GM20431 (cell line): Measurements from ENCODE around the gene RPL38.
"Not testable (repeated sequence)": the region's sequence is repeated elsewhere in the genome, so short reads cannot be mapped to it uniquely, and the experiment has no call there.

ENCODE experiments used
- in situ Hi-C: fragments of 300-500 bp; cut with MseI, MboI; formaldehyde crosslinking; loops from one replicate; pipeline ENCODE4 v1.15.0; 2020; ENCODE audit warnings: low sequenced_read_pairs; ENCODE audit not compliant: unreplicated experiment

Gene RPL38

DNA sequence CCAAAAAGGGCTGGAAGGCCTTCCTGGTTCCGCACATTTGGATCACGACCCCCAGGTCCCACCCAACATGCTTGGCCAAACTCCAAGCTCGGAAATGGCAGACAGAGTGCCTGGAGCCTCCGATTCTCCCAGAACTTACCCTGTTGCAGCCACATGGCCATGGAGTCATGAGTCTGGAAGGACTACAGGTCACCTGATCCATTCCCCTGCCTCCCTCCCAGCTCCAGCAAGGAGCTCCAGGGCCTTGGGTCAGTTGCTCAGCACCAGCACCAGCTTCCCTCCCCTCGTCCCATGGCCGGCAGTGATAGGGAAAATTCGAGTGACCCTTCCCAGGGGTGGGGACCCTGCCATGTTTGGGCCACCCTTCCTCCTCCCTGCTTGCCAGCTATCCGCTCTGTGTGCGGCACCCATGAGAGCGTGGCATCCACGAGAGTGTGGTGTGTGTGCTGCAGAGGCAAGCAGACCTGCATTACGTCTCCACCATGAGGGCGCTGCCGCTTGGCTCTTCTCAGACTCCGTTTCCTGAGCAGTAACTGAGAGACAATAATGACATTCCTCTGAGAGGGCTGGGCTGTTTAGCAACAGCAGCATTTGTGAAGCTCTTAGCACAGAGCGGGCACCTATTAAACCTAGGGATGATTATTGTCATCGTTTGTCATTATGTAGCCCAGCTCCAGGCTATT is 21.3 kb upstream of the RPL38 start:
- in situ Hi-C loops, result no loop called here

GRCh38 chr17:74183411-74183810 is 20.1 kb upstream of the RPL38 start:
- in situ Hi-C loops, result no loop called here

- in situ Hi-C loops, result no loop called here
These were observed 17.8 kb upstream of the RPL38 start for GRCh38 chr17:74185571-74186185.

DNA sequence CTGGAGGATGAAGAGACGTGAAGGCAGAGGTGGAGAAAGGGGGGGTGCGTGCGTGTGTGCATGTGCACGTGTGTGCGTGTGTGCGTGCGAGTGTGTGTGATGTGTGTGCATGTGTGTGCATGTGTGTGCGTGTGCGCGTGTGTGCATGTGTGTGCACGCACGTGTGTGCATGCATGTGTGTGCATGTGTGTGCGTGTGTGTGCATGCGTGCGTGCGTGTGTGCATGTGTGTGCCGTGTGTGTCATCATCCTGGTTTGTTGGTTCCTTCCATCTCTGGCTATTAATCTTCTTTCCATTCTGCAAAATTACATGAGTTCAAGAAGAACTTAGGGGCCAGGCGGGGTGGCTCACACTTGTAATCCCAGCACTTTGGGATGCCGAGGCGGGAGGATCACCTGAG is 17.0 kb upstream of the RPL38 start:
- in situ Hi-C loops, result no loop called here

- in situ Hi-C loops, result no loop called here
These were observed 15.7 kb upstream of the RPL38 start for GRCh38 chr17:74187761-74188160.

- in situ Hi-C loops, result not testable (repeated sequence)
These were observed 14.8 kb upstream of the RPL38 start for GRCh38 chr17:74188687-74189086.

GRCh38 chr17:74190154-74190553 is 13.3 kb upstream of the RPL38 start:
- in situ Hi-C loops, result no loop called here

DNA sequence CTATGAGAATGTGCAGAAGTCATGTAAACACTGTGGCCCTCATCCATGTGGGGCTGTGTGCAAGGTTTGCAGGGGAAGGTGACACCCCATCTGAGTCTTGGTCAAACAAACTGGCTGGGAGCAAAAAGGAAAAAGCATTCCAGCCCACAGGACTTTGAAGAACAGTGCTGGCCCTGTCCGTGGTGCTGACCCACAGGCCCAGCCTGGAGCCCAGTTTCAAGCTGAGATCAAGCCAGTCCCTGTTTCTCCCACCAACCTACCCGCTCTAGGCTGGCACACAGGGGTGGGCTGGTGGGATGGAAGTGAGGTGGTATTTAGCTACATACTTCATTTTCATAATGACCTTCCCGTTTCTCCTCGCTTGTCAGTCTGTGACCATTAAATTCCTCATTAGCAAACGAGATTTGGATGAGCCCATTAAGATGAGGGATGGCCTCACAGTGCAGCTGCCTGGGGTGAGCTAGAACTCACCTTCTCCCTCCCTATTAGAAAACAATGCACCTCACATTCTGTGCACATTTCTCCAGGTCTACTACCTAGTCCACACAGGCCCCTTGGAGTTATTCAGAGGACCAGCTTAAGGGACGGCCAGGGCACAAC is 12.6 kb upstream of the RPL38 start:
- in situ Hi-C loops, result no loop called here

DNA sequence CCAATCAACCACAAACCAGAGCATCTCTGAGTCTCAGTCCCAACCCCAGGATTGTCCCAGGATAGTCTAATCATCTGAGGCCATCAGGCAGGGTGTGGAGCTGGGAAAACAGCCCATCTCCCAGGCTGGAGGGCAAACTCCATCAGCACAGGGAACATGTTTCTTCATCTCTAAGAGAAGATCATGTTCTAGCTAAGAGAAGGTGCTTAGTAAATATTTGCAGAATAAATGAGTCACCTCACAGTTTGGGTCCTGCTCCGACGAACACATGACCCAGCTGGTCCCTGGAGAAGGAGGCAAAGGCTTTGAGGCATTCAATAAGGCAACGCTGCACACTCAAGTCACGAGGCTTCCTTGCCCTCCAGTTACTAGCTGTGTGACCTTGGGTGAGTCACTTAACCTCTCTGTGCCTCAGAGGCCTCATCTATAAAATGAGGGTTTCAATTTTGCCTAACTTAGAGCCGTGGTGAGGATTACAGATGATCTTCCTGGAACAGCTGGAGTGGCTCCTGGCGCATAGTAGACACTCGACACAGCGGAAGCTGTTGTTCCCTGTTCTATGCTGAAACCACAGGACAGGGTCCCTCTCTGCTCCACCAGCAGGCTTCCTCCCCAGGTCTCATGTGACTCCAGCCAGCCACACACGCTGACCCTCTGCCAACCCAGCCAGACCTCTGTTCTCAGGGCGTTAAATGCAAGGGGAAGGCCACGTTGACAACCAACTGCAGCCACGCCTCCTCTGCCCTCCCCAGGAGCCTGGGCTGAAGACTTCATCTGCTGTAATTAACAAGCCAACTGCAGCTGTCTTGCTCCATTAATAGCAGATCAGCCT is 10.3 kb upstream of the RPL38 start:
- in situ Hi-C loops, result no loop called here

DNA sequence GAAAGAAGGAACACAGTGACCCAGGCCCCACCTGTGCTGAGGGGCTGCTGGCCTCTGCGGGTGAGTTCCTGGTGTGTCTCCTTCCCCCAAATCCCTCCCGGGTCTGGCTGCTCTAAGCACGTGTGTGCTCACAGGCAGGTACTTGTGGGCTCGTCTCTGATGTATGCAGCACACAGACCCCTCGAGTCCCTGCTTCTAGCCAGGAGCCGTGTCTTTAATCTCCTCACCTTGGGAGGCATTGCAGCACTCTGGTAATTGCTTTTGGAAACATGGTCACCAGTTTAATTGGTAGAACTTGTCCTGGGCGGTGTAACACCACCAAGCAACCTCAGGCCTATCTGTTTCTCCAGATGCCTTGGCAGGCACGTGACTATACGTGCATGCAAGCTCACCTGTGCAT is 8.8 kb upstream of the RPL38 start:
- in situ Hi-C loops, result no loop called here

- in situ Hi-C loops, result no loop called here
These were observed 6.7 kb upstream of the RPL38 start for GRCh38 chr17:74196541-74197317.

- in situ Hi-C loops, result no loop called here
These were observed 5.7 kb upstream of the RPL38 start for GRCh38 chr17:74197801-74198200.

DNA sequence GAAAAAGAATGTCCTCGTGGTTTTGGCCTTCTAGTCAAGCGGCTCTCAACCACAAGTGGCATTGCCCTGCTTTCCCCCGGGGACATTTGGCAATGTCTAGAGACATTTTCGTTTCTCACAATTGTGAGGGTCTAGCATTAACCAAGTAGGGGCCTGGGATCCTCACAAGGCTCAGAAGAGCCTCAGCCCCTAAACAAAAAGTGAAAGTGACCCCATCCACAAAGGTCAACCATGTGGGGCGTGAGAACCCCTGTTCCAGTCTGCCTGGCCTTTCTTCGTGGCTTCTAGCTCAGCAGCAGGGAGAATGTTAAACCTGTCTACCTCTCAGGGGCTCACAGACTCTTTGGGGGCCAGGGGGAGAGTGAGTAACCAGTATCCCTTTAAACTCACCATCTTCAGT is 4.8 kb upstream of the RPL38 start:
- in situ Hi-C loops, result no loop called here

DNA sequence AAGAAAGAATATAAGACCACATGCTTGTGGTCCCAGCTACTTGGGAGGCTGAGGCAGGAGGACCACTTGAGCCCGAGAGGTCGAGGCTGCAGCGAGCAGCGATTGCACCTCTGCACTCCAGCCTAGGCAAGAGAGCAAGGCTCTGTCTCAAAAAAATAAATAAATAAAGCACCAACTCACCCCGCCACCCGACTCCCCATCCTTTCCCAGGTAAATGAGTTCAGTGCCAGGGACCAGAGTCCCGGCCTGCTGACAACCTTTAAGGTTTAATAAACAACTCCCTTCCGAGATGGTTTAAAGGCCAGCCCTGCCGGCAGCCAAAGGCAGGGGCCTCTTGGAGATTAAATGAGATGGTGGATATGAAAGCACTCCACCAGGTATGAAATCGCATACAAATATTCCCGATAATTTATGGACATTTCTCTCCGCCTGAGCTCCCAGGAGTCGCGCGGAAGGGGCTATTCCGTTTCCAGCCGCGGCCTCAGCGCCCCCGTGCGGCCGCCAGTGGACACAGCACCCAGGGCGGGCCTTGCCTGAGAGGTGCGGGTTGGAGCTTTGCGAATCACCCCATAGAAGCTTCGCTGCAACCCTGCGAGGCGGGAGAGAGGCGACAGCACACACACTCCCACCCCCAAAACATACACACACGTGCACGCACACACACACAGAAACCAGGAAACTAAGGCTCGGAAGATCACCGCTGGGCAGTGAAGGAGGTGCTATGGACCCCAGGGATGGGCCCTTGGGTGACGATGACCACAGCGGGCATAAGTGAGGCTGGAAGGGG is 4.0 kb upstream of the RPL38 start:
- in situ Hi-C loops, result no loop called here

DNA sequence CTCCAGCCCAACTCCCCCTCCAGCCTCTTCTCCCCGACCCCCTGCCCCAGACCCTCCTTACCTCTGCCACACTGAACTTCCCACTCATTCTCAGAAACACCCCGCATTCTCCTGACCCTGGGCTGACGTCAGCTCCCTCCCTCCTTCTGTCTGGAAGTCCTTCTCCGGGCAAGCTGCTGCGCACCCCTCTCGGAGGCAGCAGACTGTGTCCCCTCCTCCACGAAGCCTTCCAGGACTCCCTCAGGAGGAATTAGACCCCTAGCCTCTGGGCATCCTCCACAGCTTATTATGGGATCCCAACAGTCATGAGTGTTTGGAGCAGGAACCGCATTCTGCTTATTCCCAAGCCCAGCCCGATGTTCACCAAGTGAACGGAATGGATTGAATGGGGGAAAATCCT is 3.4 kb upstream of the RPL38 start:
- in situ Hi-C loops, result no loop called here

GRCh38 chr17:74201250-74201649 is 2.2 kb upstream of the RPL38 start:
- in situ Hi-C loops, result no loop called here

- in situ Hi-C loops, result no loop called here
These were observed 1.5 kb upstream of the RPL38 start for GRCh38 chr17:74201948-74202347.

DNA sequence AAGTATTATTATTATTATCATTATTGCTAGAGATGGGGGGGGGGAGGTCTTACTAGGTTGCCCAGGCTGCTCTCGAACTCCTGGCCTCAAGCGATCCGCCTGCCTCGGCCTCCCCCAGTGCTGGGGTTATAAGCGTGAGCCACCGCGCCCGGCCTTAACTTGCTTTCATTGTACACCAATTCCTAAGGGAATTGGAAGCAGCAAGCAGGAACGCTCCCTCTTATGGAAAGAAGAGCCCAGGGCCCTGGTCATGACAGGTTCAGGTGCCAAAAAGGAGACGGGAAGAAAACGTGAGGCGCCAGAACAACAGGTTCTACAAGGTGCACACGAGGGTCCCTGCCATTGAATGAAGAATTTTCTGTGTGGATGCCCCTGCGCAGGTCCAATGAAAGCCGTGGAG is 540 bp upstream of the RPL38 start:
- in situ Hi-C loops, result no loop called here

GRCh38 chr17:74204474-74204873 is 996 bp downstream of the RPL38 start:
- in situ Hi-C loops, result no loop called here
